ENCODE measurements around the gene CTDSP2.

Gene CTDSP2

GRCh38 chr12:57813111-57813970 is 33.2 kb downstream of the CTDSP2 start:
- DNase-seq: no peak

GRCh38 chr12:57811028-57811755 is 35.3 kb downstream of the CTDSP2 start:
- no peak for DNase-seq

DNA sequence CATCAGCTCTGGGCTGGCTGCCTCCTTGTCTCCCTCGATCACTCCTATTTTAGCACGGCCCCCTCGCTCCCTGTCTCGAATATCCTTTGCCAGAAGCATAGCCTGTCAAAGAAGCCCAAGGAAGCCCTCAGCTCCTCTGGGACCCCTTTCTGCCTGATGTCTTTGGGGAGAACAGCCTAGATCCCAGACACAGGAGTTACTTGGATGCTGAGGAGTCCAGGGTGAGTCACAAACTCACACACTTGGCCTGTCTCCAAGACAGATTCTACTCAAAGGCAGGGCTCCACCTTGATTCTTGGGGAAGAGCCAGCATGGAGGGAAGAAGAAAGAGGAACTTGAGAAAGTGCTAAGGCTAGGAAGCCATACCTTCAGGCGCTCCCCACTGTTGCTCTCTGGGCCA is 36.1 kb downstream of the CTDSP2 start:
- DNase-seq: no peak

- no peak for DNase-seq
These were observed 37.1 kb downstream of the CTDSP2 start for GRCh38 chr12:57809425-57809824.

DNA sequence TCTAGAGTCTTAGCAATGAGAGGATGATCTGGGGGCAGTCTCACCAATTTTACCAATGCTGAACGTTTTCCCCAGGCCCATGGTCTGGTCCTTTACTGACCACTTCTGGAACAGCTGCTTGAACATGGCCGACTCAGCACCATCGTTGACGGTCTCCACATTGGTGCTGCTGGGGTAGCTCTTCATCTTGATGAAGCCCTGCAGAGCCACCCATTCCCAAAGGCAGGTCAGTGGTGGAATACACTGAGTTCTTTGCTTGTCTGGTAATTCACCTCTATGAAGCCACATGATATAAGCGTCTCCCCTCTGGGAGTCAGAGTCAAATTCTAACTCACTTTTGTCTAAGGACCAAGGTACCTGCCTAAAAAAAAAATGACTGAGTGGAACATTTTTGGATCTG is 38.2 kb downstream of the CTDSP2 start:
- no peak for DNase-seq

DNA sequence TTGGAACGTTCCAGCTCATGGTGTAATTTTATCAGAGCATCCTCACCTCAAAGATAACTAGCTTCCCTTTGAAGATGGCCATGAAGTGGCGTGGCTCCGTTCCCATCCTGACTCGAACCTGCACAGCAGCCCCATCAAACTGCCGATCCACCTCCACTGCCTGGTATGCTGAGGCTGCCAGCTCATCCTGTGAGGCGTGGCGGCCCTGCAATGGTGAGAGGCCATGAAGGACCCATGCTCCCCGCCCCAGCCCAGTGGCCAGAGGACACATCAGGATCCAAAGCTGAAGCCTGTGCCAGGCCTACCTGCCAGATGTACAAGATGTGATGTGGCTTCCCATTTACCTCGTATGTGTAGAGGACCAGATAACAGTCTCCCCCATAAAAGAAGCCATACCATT is 39.2 kb downstream of the CTDSP2 start:
- DNase-seq: no peak

DNA sequence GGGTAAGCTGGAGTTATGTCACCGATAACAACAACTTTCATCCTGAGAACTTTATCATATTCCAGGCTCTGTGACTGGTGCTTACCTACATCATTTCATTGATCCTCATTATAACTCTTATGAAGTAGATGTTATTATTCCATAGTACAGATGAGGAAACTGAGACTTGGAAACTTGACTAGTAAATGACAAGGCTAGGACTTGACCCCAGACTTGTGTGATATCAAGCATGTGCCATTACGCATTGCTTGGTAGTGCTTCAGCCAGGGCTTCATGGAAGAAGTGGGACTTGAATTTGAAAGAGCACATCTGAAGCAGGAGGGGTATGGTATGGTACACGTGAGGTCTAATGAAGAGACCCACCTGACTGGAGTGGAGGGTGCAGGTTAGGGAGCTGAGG is 39.9 kb downstream of the CTDSP2 start:
- DNase-seq: no peak

GRCh38 chr12:57803319-57803893 is 43.1 kb downstream of the CTDSP2 start:
- peak; percentile 54 for DNase-seq

DNA sequence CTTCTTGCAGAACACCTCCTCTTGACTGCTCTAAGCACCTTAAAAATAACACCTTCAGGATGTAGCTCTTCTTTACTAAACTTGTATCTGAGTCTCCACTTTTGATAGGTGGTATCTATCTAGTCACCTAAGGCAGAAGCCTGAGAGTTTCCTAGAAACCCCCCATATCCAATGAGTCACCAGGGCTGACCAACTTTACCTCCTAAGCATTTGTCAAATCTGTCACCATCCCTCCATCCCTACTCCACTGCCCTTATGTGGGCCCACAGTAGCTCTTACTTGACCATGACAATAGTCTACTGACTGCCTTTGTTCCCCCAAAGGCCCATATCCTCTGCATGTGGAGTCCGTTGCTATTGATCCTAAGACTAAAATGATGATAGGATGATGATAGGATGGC is 43.9 kb downstream of the CTDSP2 start:
- no peak for DNase-seq

GRCh38 chr12:57800965-57801364 is 45.6 kb downstream of the CTDSP2 start:
- DNase-seq: no peak

- DNase-seq: no peak
These were observed 48.6 kb downstream of the CTDSP2 start for GRCh38 chr12:57797933-57798332.

DNA sequence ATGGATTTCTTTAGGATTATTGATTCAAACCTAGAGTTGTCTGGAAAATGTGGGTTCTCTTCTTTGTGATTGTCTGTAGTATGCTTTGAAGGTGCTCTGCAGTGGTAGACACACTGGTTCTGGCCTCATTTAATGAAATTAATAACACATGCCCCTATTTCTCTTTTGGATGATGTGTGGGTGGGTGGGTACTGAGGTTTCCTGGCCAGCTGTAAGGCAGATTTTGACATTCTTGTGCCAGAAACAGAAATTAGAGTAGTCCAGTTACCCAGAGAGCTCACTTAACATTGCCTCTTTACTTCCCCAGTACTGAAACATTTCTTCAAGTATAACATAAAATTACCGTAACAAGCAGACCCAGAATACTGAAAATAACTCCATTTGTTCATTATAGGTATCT is 49.5 kb downstream of the CTDSP2 start:
- no peak for DNase-seq

DNA sequence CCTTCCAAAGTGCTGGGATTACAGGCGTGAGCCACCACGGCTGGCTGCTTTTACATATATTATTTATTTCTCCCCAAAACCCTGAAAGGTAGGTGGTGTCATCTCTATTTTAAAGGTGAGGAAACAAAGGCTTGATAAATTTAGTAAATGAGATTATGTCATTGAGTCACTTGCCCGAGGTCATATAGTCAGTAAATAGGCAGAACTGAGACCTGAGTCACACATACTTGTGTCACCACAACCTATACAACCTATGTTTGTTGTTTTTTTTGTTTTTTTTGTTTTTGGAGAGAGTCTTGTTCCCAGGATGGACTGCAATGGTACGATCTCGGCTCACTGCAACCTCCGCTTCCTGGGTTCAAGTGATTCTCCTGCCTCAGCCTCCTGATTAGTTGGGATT is 51.2 kb downstream of the CTDSP2 start:
- no peak for DNase-seq

- no peak for DNase-seq
These were observed 52.6 kb downstream of the CTDSP2 start for GRCh38 chr12:57793920-57794319.

GRCh38 chr12:57783861-57784260 is 62.7 kb downstream of the CTDSP2 start:
- DNase-seq: no peak

- DNase-seq: no peak
These were observed 63.1 kb downstream of the CTDSP2 start for GRCh38 chr12:57783466-57783801.

- peak; percentile 99 for DNase-seq
These were observed 63.7 kb downstream of the CTDSP2 start, which contains the start of gene TSFM for GRCh38 chr12:57782608-57783465. Gene TSFM (plus strand): TSS chr12:57782787. CDS start chr12:57782802, 15 bp downstream.

- DNase-seq: no peak
These were observed 64.3 kb downstream of the CTDSP2 start for GRCh38 chr12:57782243-57782607.

- no peak for DNase-seq
These were observed 64.7 kb downstream of the CTDSP2 start for GRCh38 chr12:57781801-57782200.

DNA sequence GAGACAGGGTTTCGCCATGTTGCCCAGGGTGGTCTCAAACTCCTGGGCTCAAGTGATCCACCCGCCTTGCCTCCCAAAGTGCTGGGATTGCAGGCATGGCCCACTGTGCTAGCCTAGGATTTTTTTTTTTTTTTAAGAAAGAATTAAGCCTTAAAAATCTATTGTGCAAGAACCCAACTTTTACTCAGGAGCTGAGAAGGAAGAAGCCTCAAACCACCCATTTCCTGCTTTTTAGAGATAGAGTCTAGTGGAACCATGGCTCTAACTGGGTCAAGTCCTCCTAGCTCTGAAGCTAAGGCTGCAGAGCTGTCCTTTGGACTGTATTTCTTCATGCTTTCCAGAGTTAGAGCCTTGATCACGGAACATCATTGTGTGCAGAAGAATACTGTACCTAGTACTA is 65.3 kb downstream of the CTDSP2 start:
- no peak for DNase-seq

GRCh38 chr12:57780284-57780897 is 66.1 kb downstream of the CTDSP2 start:
- no peak for DNase-seq

- DNase-seq: no peak
These were observed 66.8 kb downstream of the CTDSP2 start for GRCh38 chr12:57779736-57780135.

DNA sequence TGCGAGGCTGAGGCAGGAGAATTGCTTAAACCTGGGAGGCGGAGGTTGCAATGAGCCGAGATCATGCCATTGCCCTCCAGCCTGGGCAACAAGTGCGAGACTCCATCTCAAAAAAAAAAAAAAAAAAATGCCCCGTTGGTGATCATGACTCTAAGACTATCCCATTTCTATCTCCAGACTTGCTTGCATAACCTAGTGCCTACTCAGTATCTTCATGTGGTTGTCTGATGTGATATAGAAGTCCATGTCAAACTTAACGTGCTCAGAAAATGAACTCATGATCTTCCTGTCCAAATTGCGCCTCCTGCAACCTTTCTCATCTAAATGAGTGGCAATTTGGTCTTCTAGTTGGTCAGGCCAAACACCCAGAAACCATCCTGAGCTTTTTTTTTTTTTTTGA is 68.6 kb downstream of the CTDSP2 start:
- DNase-seq: no peak
